HL-60 (cell line): Measurements from ENCODE around the gene SSTR4.

Experiments used
- DNase-seq, 2 experiments: peaks; one replicate each; pipeline ENCODE4 v3.0.0-alpha.2; 2010 to 2020; ENCODE audit warnings: low read depth in 1 of 2, low spot score in 1 of 2
- H3K27ac ChIP-seq: fragments of 250-450 bp; sonication (Bioruptor Pico); replicated peaks from 2 replicates; pipeline ENCODE4 v1.5.1; 2020; ENCODE audit warnings: mild to moderate bottlenecking, moderate library complexity
- H3K27me3 ChIP-seq: fragments of 250-450 bp; sonication (Bioruptor Pico); 2 replicates; pipeline ENCODE4 v1.5.1; 2021; ENCODE audit warnings: mild to moderate bottlenecking, moderate library complexity; ENCODE audit not compliant: insufficient read depth, poor library complexity, severe bottlenecking
- H3K4me3 ChIP-seq: replicated peaks from 2 replicates; pipeline ENCODE4 v1.5.1; 2011; ENCODE audit warnings: mild to moderate bottlenecking, control low read depth, low read length; ENCODE audit not compliant: insufficient read depth
- GABPA ChIP-seq: IDR thresholded peaks from 2 replicates; pipeline ENCODE4 v1.6.1; 2012; ENCODE audit warnings: low read depth
- POLR2AphosphoS5 ChIP-seq: IDR thresholded peaks from 2 replicates; pipeline ENCODE4 v1.6.1; 2012; ENCODE audit warnings: low read depth
- REST ChIP-seq: IDR thresholded peaks from 2 replicates; pipeline ENCODE4 v1.6.1; 2012; ENCODE audit warnings: low read depth; ENCODE audit not compliant: insufficient replicate concordance
- SPI1 ChIP-seq: IDR thresholded peaks from 2 replicates; pipeline ENCODE4 v1.6.1; 2012; ENCODE audit warnings: low read depth, mild to moderate bottlenecking, borderline replicate concordance
- TF ChIP-seq, protein P1 (sequence below): IDR thresholded peaks from one replicate; pipeline ENCODE4 v1.5.1; 2011; ENCODE audit warnings: low read length, control low read depth, inconsistent platforms; ENCODE audit not compliant: insufficient read depth

Gene SSTR4

DNA sequence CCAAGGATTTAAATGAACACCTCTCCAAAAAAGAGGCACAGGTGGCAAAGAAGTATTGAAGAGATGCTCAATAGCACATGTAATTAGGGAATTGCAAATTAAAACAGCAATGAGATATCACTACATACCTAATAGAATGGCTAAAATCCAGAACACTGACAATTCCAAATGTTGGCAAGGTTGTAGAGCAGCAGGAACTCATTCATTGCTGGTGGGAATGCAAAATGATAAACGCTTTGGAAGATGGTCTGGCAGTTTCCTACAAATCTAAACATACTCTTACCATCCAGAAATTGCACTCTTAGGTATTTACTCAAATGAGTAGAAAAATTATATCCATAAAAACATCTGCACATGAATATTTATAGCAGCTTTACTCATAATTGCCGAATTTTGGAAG lies 34.0 kb downstream of the SSTR4 start:
- DNase-seq: no peak
- Histone ChIP-seq H3K27ac (no peak overlapping the region), H3K4me3 (no peak overlapping the region), H3K27me3 (no peaks in the 10 kb centered on the region)
- TF ChIP-seq REST (no peak), SPI1 (no peak), POLR2AphosphoS5 (no peak), GABPA (no peak)
- TF ChIP-seq, protein P1, sequence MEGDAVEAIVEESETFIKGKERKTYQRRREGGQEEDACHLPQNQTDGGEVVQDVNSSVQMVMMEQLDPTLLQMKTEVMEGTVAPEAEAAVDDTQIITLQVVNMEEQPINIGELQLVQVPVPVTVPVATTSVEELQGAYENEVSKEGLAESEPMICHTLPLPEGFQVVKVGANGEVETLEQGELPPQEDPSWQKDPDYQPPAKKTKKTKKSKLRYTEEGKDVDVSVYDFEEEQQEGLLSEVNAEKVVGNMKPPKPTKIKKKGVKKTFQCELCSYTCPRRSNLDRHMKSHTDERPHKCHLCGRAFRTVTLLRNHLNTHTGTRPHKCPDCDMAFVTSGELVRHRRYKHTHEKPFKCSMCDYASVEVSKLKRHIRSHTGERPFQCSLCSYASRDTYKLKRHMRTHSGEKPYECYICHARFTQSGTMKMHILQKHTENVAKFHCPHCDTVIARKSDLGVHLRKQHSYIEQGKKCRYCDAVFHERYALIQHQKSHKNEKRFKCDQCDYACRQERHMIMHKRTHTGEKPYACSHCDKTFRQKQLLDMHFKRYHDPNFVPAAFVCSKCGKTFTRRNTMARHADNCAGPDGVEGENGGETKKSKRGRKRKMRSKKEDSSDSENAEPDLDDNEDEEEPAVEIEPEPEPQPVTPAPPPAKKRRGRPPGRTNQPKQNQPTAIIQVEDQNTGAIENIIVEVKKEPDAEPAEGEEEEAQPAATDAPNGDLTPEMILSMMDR: no peak

DNA sequence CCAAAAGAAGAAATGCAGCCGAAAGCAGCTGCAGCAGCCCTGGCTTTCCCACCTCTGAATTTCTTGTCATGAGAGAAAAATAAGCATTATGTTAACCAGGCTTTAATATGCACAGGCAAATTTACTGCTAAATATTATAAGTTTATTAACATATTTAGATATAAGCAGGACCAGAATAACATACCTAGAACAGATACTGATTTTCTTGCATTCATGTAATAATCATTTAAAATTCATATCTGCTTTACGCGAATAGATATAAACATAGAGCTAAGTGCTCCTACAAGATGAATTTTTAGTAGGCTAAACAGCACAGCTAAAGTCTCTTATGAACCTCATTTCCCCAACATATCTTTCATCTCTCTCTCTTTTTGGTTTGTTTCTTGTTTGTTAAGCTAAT lies 36.3 kb downstream of the SSTR4 start:
- DNase-seq: no peak
- TF ChIP-seq, protein P1: no peak
- TF ChIP-seq POLR2AphosphoS5 (no peak), REST (no peak), GABPA (no peak), SPI1 (no peak)
- Histone ChIP-seq H3K27ac (no peak overlapping the region), H3K27me3 (no peaks in the 10 kb centered on the region), H3K4me3 (no peak overlapping the region)

- TF ChIP-seq SPI1: no peak
- no peak for TF ChIP-seq GABPA
- TF ChIP-seq REST: no peak
- TF ChIP-seq, protein P1: no peak
- TF ChIP-seq POLR2AphosphoS5: no peak
- no peak for DNase-seq
- Histone ChIP-seq H3K27me3 (no peaks in the 10 kb centered on the region), H3K4me3 (no peak overlapping the region), H3K27ac (no peak overlapping the region)
Measured at GRCh38 chr20:23071996-23072395, 36.9 kb downstream of the SSTR4 start.
